Measurements from ENCODE around the gene DPP6.
"Not testable (repeated sequence)": the region's sequence is repeated elsewhere in the genome, so short reads cannot be mapped to it uniquely, and the experiment has no call there.

Gene DPP6

DNA sequence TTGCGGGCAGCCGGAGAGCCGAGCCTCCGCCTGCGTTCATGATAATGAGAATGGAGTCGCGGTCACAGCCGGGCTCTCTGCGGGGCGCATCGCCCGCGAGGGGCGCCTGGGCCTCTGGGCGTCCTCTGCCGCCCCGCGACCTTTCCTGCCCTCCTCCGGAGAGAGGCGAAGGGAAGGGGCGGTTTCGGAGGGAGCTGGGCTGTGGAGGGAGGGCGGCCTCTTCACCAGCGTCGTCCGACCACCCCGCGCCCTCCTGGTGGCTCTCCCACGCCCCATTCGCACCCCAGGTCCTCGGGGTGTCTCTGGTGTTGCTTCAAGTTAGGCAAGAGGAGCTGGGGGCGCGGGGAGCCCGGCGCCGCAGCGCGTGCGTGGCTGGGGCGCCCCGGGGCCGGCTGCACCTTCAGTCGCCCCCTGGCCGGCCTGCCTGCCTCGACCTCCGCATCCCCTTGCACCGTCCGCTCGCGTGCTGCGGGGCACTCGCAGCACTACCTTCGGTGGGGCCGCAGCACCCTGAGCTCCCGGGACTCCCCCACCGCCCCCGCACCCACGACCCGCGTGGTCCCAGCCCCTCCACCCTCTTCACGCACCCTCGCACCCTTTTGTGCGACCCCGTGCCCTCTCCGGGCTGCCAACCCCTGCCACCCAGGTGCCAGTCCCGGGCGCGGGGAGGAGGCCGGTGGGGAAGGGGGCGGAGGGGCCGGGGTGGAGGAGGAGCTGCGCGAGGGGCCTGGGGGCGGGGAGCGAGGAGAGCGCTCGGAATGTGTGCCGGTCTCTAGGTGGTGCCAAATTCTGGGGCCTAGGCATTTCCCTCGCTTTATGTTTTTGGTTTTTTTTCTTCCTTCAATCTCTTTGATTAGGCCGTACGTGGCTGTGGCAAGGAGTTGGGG is at the start of gene DPP6:
DPP6 (plus strand) TSS at position 756 of the 887 bp plus-strand sequence.
- DNase-seq (ENCODE audit: low read depth) = not testable (repeated sequence)

- not testable (repeated sequence) for DNase-seq (ENCODE audit: low read depth)
Measured at GRCh38 chr7:154009423-154009911, 42.7 kb upstream of the DPP6 start.

DNA sequence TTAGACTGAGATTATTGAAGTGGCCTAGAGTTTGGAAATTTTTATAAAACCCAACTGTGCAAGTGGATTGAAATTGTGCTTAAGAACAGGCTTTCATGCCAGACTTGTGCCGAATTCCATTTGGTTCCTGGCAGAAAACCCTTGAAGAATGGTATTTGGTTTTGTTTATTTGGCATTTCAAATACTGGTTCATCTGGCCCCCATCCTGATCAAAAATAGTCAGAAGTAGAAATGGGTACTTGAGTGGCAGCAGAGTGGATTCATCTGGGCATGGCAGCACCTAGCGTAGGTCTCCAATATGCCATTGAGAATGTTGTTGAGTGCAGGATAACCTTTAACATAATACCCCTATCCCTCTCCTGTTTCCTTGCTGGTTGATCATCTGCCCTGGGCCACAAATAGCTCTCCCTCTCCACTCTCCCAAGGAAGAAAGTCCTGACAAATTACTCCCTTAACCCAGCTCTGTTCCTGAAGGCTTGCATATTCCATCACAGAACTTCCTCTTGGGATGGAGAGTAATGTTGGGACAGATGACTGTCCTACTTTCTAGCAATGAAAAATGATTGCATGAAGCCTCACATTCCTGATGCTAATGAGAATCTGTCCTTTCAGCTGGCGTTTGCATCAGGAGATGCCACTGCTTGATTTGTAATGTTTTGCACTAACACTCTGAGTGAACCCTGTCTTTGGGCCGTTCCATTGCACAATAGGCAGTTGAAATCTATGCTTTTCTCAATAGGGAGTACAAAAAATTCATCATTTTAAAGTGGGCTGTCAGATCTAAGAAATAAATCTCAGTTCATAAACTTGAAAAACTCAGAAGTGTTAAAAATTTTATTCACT is 41.3 kb upstream of the DPP6 start:
- DNase-seq (ENCODE audit: low read depth) = not testable (repeated sequence)

GRCh38 chr7:154012800-154013199 is 39.4 kb upstream of the DPP6 start:
- not testable (repeated sequence) for DNase-seq (ENCODE audit: low read depth)

- not testable (repeated sequence) for DNase-seq (ENCODE audit: low read depth)
Measured at GRCh38 chr7:154015636-154016035, 36.6 kb upstream of the DPP6 start.

DNA sequence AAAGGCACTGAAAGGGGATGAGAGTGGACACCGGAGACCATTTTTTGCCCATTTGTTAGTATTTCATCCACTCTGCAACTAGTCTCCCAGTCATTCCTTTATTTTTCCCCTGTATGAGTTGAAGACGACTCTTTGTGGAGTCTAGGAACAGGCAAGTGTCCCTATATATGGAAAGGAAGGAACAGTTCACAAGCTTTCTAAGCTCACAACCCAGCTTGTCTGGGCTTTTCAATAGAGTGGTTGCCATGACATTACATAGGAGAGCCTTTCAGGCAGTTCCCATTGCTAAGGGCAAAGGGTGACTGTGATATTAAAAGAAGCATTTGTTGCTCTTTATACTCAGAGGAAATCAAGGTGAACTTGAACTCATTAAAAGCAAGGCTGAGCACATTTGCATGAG is 33.8 kb upstream of the DPP6 start:
- not testable (repeated sequence) for DNase-seq (ENCODE audit: low read depth)

DNA sequence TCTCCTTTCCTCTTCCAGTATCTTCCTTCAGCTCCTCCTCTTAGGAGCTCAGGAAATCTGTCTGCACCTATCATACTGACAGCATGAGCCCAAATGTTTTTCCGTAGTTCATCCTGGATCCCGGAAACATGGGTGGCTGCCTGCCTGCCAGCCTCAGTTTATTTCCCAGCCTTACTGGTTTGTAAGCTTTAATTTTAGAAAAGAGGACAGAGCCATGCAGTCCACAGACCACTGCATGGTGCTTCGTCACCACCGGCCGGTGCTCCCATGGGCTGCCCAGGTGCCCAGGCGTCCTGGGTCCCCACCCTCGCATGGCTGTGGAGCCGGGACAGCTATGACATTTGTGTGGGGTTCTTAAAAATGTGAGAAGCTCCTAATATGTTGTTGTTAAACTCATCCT is 24.4 kb upstream of the DPP6 start:
- DNase-seq (ENCODE audit: low read depth) = not testable (repeated sequence)

- DNase-seq (ENCODE audit: low read depth) = not testable (repeated sequence)
Measured at GRCh38 chr7:154030476-154031080, 21.6 kb upstream of the DPP6 start.

DNA sequence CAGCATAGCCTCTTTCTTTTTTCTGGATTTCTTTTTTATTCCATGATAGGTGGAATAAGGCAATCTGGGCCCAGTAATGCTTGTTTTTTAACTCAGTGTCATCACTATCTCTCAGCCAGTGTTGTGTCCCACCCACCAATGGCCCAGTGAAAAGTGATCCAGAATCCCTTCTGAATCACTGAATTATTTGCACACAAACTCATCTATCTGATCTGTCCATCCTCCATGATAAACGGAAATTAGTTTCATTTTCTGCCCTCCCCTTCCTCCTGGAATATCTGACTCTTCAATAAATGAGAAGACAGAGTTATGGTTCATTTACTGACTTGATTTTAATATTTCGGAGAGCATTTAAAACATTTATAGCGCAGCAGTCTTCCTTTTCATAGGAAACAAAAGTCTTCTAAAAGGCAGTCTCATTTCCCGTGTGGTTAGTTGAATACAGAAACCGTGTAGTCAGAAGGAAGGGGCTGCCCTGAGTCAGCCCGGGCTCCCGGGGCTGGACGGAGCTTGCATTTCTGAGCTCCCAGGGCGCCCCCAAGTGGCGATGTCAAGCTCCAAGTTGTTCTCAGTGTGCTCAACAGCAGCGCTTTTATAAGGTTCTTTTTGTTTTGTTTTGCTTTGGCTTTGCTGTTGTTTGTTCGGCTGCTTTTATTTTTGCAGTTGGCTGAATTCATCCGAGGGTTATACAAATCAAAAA is 12.6 kb upstream of the DPP6 start:
- DNase-seq (ENCODE audit: low read depth) = not testable (repeated sequence)

GRCh38 chr7:154050394-154050793 is 1.8 kb upstream of the DPP6 start:
- not testable (repeated sequence) for DNase-seq (ENCODE audit: low read depth)

GRCh38 chr7:154051006-154051642 is 1.1 kb upstream of the DPP6 start:
- DNase-seq (ENCODE audit: low read depth) = not testable (repeated sequence)

- not testable (repeated sequence) for DNase-seq (ENCODE audit: low read depth)
Measured at GRCh38 chr7:154052530-154053252, 493 bp downstream of the DPP6 start.

- DNase-seq (ENCODE audit: low read depth) = not testable (repeated sequence)
Measured at GRCh38 chr7:154053466-154054312, 1.5 kb downstream of the DPP6 start.

DNA sequence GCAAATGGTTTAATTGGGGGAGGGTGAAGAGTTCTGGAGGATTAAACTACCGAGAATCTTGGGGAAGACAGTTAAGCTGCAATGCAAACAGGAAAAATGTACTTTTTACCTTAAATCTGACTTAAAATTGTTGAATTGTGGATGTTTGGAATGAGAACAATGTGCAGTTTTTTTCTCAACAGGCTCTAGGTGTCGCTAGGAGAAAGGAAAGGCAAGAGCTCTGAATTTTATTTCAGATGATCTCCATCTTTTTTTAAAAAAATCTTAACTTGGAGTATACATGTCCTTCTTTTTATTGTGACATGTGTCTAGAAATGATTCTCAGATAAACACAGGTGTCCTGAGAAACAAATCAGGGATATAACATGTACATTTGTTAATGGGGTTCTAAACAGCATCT is 2.5 kb downstream of the DPP6 start:
- not testable (repeated sequence) for DNase-seq (ENCODE audit: low read depth)

- not testable (repeated sequence) for DNase-seq (ENCODE audit: low read depth)
Measured at GRCh38 chr7:154055491-154056106, 3.4 kb downstream of the DPP6 start.

GRCh38 chr7:154058783-154059182 is 6.6 kb downstream of the DPP6 start:
- not testable (repeated sequence) for DNase-seq (ENCODE audit: low read depth)

GRCh38 chr7:154060551-154060950 is 8.4 kb downstream of the DPP6 start:
- DNase-seq (ENCODE audit: low read depth) = not testable (repeated sequence)

DNA sequence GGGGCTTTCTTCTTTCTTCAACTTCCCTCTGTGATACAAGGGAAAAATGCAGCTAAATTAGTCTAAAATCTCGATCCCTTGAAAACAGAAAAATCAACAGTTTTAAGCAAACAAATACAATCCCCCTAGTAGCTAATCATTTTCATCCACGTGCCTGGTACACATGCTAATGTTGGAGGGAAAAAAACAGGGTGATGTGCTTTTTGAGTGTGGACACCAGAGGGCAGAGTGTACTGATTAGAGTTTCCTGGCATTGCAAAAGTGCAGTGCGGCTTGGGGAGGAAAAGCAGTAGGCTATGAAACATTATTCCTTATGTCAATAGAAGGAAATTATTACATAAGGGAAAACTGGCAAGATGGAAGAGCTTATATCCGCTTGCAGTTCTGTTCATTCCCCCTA is 19.6 kb downstream of the DPP6 start:
- DNase-seq (ENCODE audit: low read depth) = not testable (repeated sequence)

All from non-pigmented ciliary epithelial cell (primary cell).